GM18498 (cell line): ENCODE data around the gene P2RX5.

Experiments
- ATAC-seq: cut with Tn5 transposase; IDR thresholded peaks from one replicate; pipeline ENCODE4 v1.9.1; 2021; ENCODE audit warnings: mild to moderate bottlenecking, moderate library complexity; ENCODE audit not compliant: unreplicated experiment

Gene P2RX5

DNA sequence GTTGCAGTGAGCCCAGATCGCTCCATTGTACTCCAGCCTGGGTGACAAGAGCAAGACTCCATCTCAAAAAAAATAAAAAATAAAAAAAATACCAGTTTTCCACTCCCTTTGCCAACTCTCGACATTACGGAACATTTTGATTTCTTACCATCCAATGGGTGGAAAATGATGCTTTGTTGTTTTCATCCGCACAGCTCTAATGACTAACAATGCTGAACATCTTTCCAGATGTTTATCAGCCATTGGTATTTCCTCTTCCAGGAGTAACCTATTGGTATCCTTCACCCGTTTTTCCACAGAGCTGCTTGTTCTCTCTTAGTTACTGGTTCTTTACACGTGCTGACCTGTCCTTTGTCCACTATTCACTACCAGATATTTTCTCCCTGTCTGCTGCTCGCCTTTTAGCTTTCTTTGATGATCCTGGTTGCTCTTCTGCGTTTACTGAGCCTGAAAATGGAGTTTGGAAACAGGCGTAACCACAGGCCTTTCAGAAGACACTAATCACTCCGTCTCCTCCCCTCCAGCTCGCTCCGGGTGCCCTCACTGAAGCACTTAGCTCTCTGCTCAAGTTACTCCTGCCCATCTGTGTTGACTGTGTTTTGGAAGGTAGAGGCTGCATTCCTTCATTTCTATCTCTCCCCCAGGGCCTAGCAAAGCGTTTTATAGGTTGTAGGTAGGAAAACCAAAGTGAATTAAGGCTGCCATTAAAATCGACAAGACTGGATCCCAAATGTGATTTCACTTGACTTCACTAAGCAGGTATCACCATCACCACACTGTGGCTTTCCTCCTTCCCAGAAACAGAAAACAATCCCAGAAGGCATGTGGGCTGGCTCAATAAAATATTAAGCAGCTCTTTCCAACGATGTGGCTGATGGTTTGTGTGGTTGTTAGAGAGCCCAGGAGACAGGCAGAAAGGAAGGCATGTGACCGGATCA is 68.9 kb downstream of the P2RX5 start:
- no peak for ATAC-seq
